NCI-H1417 treated with DMSO at 0.1 percent for 48 hours (cell line): ENCODE data around the gene FOXP4.

Source experiments
- DNase-seq: peaks from one replicate; lab custom pipeline; 2025; lab: John Stamatoyannopoulos, UW

FOXP4 gene

GRCh38 chr6:41630069-41630468 lies 83.9 kb downstream of the FOXP4 start:
- DNase-seq, result no peak

- no peak for DNase-seq
Observed at GRCh38 chr6:41630946-41631345, 84.8 kb downstream of the FOXP4 start.

DNA sequence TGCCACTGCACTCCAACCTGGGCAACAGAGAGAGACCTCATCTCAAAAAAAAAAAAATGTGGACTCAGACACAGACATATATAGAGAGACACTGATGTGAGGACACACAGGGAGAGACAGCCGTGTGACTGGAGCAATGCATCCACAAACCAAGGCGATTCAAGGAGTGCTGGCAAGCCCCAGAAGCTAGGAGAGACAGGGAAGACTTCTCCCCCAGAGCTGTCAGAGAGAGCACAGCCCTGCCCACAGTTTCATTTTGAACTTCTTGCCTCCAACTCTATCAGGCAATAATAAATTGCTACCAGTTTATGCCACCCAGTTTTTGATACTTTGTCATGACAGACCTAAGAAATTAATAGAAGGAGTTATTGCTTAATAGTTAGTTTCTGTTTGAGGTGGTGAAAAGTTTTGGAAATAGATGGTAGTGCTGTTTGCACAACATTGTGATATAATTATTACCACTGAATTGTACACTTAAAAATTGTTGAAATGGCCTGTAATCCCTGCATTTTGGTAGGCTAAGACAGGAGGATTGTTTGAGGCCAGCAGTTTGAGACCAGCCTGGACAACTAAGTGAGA lies 87.0 kb downstream of the FOXP4 start:
- DNase-seq, result no peak

GRCh38 chr6:41634657-41635056 lies 88.5 kb downstream of the FOXP4 start:
- DNase-seq, result no peak

- no peak for DNase-seq
Observed at GRCh38 chr6:41635365-41635764, 89.2 kb downstream of the FOXP4 start.

DNA sequence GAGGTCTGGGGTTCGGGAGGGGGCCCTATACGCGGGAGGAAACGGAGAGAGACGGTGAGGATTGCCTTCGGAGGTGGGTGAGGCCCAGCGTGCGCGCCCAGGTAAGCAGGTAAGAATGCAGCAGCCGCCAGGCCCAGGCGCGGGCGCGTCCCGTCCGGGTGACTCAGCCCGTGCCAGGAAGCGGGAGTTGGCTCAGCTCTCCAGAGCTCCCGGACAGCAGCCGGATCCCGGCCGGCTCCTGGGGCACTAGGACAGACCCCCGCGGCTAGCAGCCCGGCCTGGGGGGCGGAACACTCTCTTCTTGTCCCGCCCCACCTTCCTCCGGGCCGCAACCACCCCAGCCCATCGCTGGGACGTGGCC lies 90.6 kb downstream of the FOXP4 start:
- no peak for DNase-seq

DNA sequence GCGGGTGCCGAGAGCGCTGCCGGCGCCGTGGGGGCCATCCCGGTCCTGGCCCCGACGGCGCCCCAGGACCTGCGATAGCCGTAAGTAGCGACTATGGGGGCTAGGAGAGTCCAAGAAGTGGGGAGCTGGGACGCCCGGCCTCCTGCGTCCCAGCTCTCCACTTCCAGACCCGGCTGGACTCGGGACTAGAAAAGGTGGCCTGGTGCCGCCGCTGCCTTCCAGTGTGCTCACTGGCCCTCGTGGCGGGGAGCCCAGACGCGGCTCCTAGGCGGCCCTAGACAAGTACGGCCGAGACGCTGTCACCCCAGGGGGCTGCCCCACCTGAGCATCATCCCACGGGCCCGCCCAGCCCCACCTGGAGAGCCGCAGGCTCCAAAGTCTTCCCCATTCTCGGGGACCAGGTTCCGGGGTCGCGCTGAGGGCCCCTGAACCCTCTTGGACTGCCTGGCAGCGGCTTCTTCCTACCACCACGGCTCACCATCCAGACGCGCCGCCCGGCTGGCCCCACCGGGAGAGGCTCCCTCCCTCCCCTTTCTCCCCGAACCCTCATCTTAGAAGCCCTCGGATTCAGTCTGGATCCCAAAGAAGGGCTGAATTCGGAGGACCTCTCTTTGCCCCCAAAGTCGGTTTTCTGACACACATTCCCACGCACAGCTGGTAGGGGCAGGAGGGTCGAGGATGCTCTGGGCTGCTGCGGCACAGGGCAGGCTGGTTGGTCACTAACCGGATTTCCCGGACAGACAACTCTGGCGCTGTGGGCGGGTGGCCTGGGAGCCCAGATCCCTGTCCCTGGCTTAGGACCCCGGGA lies 91.2 kb downstream of the FOXP4 start:
- DNase-seq, result no peak

DNA sequence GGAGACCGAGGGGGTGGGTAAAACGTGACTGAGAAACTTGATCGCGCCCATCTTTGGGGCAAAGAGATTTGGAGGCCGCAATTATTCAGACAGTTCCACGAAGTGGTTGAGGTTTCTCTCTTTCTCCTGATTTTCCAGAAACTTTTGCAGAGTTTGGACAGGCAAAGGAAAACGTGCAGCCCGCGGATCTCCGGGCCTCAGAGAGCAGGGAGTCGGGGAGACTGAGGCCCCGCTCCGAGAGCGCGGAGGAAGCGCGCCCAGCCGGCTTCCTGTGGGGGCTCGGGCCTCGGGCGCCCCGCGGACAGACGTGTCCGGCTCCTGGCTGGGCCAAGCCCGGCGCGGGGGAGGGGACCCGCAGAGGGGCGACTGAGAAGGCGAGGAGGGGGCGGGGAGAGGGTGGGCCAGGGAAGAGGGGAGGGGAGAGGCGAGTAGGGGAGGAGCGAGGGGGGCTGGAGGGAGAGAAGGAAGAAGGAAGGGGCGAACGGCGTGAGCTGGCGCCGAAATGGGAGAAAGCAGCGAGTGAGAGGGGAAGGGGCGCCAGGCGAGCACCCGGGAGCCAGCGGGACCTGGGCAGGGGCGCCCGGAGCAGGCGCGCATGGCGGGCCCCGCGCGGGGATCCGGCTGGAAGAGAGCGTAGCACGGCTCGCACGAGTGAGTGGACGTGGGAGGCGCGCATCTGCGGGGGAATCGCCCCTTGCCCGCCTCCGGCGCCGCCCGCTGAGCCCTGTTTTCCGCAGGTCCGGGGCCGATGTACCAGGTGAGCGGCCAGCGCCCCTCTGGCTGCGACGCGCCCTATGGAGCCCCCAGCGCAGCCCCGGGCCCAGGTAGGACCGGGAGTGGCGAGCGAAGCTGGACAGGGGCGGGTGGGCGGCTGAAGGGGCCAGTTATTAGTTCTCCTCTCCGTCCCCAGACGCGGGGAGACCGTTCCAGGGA lies 92.1 kb downstream of the FOXP4 start, which contains the start of gene MDFI:
MDFI (plus strand) TSS at position 467 of the 933 bp plus-strand sequence; CDS start at position 749, 282 bp downstream.
- DNase-seq, result no peak

DNA sequence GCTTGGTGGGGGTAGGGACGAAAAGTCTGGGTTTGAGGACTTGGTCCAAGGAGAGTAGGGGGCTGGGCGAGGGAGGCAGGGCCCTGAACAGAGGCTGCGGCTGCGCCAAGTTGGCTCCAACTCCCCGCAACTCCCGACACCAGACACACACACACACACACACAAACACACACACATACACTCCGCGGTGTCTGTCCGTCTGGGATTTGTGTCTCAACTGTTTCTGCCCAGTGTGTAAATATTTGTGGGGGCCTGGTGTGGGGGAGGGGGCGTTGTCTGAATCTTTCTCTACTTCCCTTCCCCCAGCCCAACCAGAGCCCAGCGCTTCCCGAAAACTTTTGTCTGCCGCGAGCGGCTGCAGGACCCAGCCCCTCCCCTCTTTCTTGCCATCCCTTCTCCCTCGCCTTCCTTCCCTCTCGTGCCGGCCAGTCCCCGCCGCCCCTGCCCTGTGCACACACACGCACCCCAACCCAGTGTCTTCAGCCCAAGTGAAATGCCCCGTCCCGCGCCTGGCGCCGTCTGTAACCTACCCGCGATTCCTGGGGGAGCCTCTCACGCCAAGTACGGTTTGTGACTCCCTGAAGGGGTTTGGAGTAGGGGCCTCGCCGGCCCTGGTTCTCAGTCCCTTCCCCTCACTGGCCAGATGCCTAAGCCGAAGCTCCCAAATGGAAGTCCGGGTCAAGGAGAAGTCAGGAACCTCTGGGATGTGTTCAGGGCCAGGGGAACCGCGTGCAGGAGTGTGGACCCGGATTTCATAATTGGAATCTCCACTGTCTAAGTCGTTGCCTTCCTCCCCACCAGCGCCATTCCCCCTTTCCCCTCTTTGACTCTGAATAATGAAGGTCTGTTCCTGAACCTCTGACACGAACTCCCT lies 93.0 kb downstream of the FOXP4 start:
- no peak for DNase-seq

DNA sequence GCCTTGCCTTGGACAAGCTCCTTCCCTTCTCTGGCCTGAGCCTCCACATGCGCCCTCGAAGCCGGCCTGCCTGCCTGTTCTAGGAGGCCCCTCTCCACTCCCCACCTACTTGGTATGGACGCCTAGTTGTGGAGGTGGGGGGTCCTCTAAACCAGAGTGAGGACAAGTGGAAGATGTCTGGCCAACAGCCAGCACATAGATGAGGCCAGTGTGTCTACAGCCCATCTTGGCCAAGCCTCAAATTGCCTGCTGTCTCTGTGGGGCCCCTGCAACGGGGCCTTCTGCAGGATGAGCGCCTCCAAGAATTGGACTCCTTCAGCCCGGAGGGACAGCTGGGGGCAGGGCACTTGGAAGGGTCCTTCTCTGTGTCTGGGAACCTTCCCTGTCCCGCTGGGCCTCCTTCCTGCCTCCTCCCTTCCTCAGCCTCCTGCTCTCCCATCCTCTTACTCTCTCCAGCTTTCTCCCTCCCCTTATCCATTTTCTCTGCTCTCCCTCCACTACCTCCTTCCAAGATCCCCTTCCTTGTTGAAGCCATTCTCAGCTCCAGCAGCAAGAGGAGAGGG lies 93.7 kb downstream of the FOXP4 start:
- no peak for DNase-seq

DNA sequence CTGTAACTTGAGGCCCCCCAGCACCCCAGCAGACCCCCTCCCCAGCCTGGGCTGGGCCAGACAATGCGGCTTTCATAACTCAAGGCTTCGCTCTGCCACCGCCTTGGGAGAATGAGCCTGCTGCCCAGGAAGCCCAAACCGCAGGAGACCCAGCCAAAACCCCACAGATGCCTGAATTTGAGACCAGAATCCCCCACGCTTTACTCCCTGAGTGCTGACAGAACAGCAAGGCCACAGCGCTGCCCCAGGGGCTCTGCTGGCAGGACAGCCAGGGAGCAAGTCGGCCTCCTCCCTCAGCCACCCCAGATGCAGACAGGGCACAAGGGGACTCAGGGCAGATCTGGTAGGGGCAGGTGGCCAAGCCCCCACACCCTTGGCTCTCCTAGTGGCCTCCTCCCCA lies 94.2 kb downstream of the FOXP4 start:
- no peak for DNase-seq

- no peak for DNase-seq
Observed at GRCh38 chr6:41641352-41641925, 95.3 kb downstream of the FOXP4 start.

- no peak for DNase-seq
Observed at GRCh38 chr6:41642090-41642959, 96.1 kb downstream of the FOXP4 start.

DNA sequence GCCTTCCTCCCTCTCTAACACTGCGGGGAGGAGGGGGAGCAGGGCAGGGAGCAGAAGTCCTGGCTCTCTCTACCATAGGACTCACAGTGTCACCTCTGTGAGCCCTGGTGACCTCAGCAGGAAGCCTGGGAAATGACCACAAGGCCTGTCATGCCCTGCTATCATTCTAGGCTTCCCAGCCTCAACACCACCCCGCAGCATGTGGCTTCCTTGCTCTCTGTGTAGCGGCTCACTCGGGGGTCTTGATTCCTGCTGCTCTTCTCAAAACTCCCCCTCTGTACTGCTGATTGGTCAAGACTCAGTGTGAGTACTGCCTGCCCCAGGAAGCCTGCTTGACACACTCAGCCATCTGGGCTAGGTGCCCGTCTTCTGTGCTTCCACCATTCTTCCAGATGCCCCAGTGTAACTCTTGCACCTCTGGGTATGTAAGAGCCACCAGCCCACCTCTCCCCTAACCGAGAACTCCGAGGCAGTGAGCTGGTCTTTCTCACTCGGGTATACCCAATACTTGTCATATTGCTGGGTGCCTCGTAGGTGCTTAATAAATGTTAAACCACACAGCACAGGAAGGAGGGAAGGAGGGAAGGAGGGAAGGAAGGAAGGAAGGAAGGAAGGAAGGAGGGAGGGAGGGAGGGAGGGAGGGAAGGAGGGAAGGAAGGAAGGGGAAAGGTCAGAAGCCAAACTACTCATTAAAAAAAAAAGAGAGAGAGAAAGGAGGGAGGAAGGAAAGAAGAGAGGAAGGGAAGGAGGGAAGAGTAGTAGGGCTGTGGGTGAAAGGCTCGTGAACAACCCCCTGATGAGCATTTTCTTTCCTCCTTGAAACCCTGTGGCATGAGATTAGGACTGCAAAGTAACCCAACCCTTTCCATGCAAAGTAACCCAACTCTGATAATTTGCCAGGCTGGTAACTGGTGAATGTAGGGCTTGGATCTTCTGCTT lies 97.0 kb downstream of the FOXP4 start:
- DNase-seq, result no peak

- no peak for DNase-seq
Observed at GRCh38 chr6:41643899-41644269, 97.7 kb downstream of the FOXP4 start.

GRCh38 chr6:41644297-41644879 lies 98.2 kb downstream of the FOXP4 start:
- DNase-seq, result no peak

GRCh38 chr6:41645007-41645618 lies 98.9 kb downstream of the FOXP4 start:
- DNase-seq, result no peak
